Lung (tissue), 12 donors: ENCODE measurements around the gene CDH4. TPM values are rescaled to one million over a fixed set of nuclear protein-coding genes. Genes with fewer than 3 reads are reported as not detected.

ENCODE experiments used
- ATAC-seq: fragments of 200-7000 bp; cut with Tn5 transposase; one replicate; pipeline ENCODE4 v1.9.1; 2020; ENCODE audit warnings: moderate number of reproducible peaks; ENCODE audit not compliant: insufficient read depth, low FRiP score
- DNase-seq, 3 donors: peaks; one replicate each; pipeline ENCODE4 v3.0.0-alpha.2; 2013 to 2017
- H3K27ac ChIP-seq, 2 donors: one replicate each; pipeline ENCODE4 v1.5.1; 2013; ENCODE audit warnings: mild to moderate bottlenecking in 2 of 2, moderate library complexity in 2 of 2, control low read depth in 1 of 2, inconsistent platforms in 1 of 2, low read depth in 1 of 2, low read length in 1 of 2
- H3K27me3 ChIP-seq, 3 donors: one replicate each; pipeline ENCODE4 v1.5.1; 2013; ENCODE audit warnings: low read length in 2 of 3; ENCODE audit not compliant: control insufficient read depth in 3 of 3, insufficient read depth in 3 of 3
- H3K36me3 ChIP-seq, 4 donors: one replicate each; pipeline ENCODE4 v1.5.1; 2013; ENCODE audit warnings: low read length in 4 of 4, mild to moderate bottlenecking in 1 of 4, moderate library complexity in 1 of 4; ENCODE audit not compliant: control insufficient read depth in 4 of 4, insufficient read depth in 4 of 4
- H3K4me1 ChIP-seq, 5 donors: one replicate each; pipeline ENCODE4 v1.5.1; 2013; ENCODE audit warnings: low read length in 5 of 5, mild to moderate bottlenecking in 2 of 5, moderate library complexity in 1 of 5; ENCODE audit not compliant: control insufficient read depth in 5 of 5, insufficient read depth in 5 of 5
- H3K4me3 ChIP-seq: one replicate; pipeline ENCODE4 v1.5.1; 2013; ENCODE audit warnings: mild to moderate bottlenecking, control low read depth, moderate library complexity
- H3K9ac ChIP-seq, 2 donors: one replicate each; pipeline ENCODE4 v1.5.1; 2013; ENCODE audit warnings: low read length in 2 of 2, control low read depth in 1 of 2; ENCODE audit not compliant: insufficient read depth in 1 of 2
- H3K9me3 ChIP-seq, 4 donors: one replicate each; pipeline ENCODE4 v1.5.1; 2013; ENCODE audit warnings: low read length in 3 of 4, mild to moderate bottlenecking in 1 of 4, moderate library complexity in 1 of 4; ENCODE audit not compliant: control insufficient read depth in 4 of 4, insufficient read depth in 3 of 4
- WGBS, 2 donors: extraction: QIAGEN DNeasy Blood & Tissue Kit; methylation state at CpG; one replicate each; pipeline ENCODE4 v1.1.7; 2013; 5-methylcytosine and 5-hydroxymethylcytosine counted together
- polyA plus RNA-seq, 2 donors: library from polyadenylated mRNA; stranded (reverse); fragments of 200-250 nt; gene quantifications; one replicate each; pipeline ENCODE4 v1.2.1, GENCODE V29; 2013
- total RNA-seq, 2 donors: library from RNA; depleted of rRNA in 1 of 2; stranded (reverse); fragments of >200 nt in 1 of 2; gene quantifications; one replicate each; pipeline ENCODE4 v1.2.1, GENCODE V29; 2014 to 2021
- TF ChIP-seq, protein P1 (sequence below): IDR thresholded peaks from 2 replicates; pipeline ENCODE4 v1.5.1; 2012; ENCODE audit warnings: mild to moderate bottlenecking; ENCODE audit errors: control extremely low read depth, extremely low read depth
- donor health status: control.
- donor health status: control.
- donor health status: Bipolar disorder and iron deficiency.
- donor health status: healthy.
- donor health status: DM: yes; HTN: yes; CAD: no.

Gene CDH4
- total and polyA plus RNA-seq, 4 donors = 0.10 to 2.1 (median 0.34) TPM

GRCh38 chr20:61821735-61822134 lies 569.7 kb downstream of the CDH4 start:
- DNase-seq = no peak
- no peak overlapping the region for H3K9ac ChIP-seq
- peaks cover 0 to 5% (median 0%) of the 10 kb centered on the region in 3 donors for H3K27me3 ChIP-seq
- no peak overlapping the region for H3K4me3 ChIP-seq
- H3K4me1 ChIP-seq = no peaks in the 10 kb centered on the region
- peaks cover 0 to 6% (median 0%) of the 10 kb centered on the region in 4 donors for H3K9me3 ChIP-seq
- ATAC-seq = no peak
- H3K27ac ChIP-seq = no peak overlapping the region
- H3K36me3 ChIP-seq = no peaks in the 10 kb centered on the region
- TF ChIP-seq, protein P1, sequence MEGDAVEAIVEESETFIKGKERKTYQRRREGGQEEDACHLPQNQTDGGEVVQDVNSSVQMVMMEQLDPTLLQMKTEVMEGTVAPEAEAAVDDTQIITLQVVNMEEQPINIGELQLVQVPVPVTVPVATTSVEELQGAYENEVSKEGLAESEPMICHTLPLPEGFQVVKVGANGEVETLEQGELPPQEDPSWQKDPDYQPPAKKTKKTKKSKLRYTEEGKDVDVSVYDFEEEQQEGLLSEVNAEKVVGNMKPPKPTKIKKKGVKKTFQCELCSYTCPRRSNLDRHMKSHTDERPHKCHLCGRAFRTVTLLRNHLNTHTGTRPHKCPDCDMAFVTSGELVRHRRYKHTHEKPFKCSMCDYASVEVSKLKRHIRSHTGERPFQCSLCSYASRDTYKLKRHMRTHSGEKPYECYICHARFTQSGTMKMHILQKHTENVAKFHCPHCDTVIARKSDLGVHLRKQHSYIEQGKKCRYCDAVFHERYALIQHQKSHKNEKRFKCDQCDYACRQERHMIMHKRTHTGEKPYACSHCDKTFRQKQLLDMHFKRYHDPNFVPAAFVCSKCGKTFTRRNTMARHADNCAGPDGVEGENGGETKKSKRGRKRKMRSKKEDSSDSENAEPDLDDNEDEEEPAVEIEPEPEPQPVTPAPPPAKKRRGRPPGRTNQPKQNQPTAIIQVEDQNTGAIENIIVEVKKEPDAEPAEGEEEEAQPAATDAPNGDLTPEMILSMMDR = no peak
- 69 to 80% methylated on average over 5 of the region's 5 CpGs for WGBS, 2 donors

- Histone ChIP-seq H3K4me3 (no peak overlapping the region), H3K36me3 (no peaks in the 10 kb centered on the region), H3K9me3 (peaks cover 0 to 6% (median 0%) of the 10 kb centered on the region in 4 donors), H3K27me3 (peaks cover 0 to 5% (median 0%) of the 10 kb centered on the region in 3 donors), H3K9ac (no peak overlapping the region), H3K4me1 (no peaks in the 10 kb centered on the region), H3K27ac (no peak overlapping the region)
- 87 to 89% methylated on average over 12 of the region's 12 CpGs for WGBS, 2 donors
- TF ChIP-seq, protein P1 = no peak
- DNase-seq (no peak), ATAC-seq (no peak)
Measured at GRCh38 chr20:61822396-61822795, 570.3 kb downstream of the CDH4 start.

DNA sequence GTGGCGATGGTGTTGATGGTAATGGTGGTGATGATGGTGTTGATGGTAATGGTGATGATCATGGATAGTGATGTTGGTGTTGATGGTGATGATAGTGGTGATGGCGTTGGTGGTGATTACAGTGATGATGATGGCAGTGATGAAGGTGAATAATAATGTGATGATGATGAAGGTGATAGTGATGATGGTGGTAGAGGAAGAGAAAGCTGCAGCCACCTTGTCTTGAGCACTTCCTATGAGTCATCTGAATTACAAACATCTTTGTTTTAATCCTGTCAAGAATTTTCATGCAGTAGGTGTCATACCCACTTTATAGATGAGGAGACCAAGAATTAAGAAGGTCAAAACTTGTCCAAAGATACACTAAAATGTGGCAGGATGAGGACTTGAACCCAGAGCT lies 571.2 kb downstream of the CDH4 start:
- no peak overlapping the region for H3K9ac ChIP-seq
- no peak overlapping the region for H3K27ac ChIP-seq
- DNase-seq (no peak), ATAC-seq (no peak)
- H3K4me1 ChIP-seq = no peaks in the 10 kb centered on the region
- peaks cover 0 to 5% (median 0%) of the 10 kb centered on the region in 3 donors for H3K27me3 ChIP-seq
- TF ChIP-seq, protein P1 = no peak
- H3K9me3 ChIP-seq = peaks cover 0 to 6% (median 0%) of the 10 kb centered on the region in 4 donors
- WGBS, 2 donors = 92 to 98% methylated on average over 2 of the region's 2 CpGs
- H3K4me3 ChIP-seq = no peak overlapping the region
- H3K36me3 ChIP-seq = no peaks in the 10 kb centered on the region

DNA sequence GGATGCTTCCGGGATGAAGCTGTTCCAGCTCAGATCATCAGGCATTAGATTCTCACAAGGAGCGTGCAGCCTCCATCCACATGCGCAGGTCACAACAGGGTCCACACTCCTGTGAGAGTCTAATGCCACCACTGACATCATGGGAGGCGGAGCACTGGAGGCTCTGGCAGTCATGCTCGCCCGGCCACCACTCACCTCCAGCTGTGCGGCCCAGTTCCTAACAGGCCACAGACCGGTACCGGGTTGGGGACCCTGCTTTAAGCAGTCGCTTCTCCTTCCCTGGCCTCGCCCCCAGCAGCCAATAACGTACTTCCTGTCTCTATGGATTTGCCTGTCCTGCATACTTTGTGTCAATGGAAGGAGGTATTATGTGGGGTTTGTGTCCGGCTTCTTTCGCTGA lies 576.8 kb downstream of the CDH4 start:
- H3K27me3 ChIP-seq = peaks cover 0 to 5% (median 3%) of the 10 kb centered on the region in 3 donors
- H3K9me3 ChIP-seq = no peaks in the 10 kb centered on the region
- H3K27ac ChIP-seq = no peak overlapping the region
- TF ChIP-seq, protein P1 = no peak
- no peaks in the 10 kb centered on the region for H3K36me3 ChIP-seq
- DNase-seq (no peak), ATAC-seq (no peak)
- WGBS, 2 donors = 83 to 94% methylated on average over 14 of the region's 14 CpGs
- no peaks in the 10 kb centered on the region for H3K4me1 ChIP-seq
- no peak overlapping the region for H3K9ac ChIP-seq
- no peak overlapping the region for H3K4me3 ChIP-seq
